ENCODE data around the gene TNIP2.
A peak's percentile ranks its signal among the peaks of the same experiment; 100 is the strongest.

Gene TNIP2

GRCh38 chr4:2794486-2795299, 38.6 kb upstream of the TNIP2 start:
- peak overlapping the region; percentile 83 for H3K27ac ChIP-seq
- DNase-seq (ENCODE audit: low read depth, low spot score): no peak

- DNase-seq (ENCODE audit: low read depth, low spot score): no peak
- peak overlapping the region; percentile 83 for H3K27ac ChIP-seq
Observed at GRCh38 chr4:2793586-2794485, 37.7 kb upstream of the TNIP2 start.

GRCh38 chr4:2792711-2793585, 36.8 kb upstream of the TNIP2 start, which contains the start of gene SH3BP2:
SH3BP2 (plus strand) TSS chr4:2793085; CDS start chr4:2820618, 27,533 bp downstream.
- H3K27ac ChIP-seq: peak within 1 kb of the TSS; percentile 83
- DNase-seq (ENCODE audit: low read depth, low spot score): no peak

GRCh38 chr4:2792396-2792710, 36.2 kb upstream of the TNIP2 start:
- H3K27ac ChIP-seq: no peak overlapping the region
- no peak for DNase-seq (ENCODE audit: low read depth, low spot score)

GRCh38 chr4:2791518-2792395, 35.6 kb upstream of the TNIP2 start:
- no peak overlapping the region for H3K27ac ChIP-seq
- DNase-seq (ENCODE audit: low read depth, low spot score): no peak

- DNase-seq (ENCODE audit: low read depth, low spot score): no peak
- no peak overlapping the region for H3K27ac ChIP-seq
Observed at GRCh38 chr4:2790583-2791517, 34.7 kb upstream of the TNIP2 start.

- no peak overlapping the region for H3K27ac ChIP-seq
- no peak for DNase-seq (ENCODE audit: low read depth, low spot score)
Observed at GRCh38 chr4:2789793-2790582, 33.9 kb upstream of the TNIP2 start.

- DNase-seq (ENCODE audit: low read depth, low spot score): no peak
- H3K27ac ChIP-seq: no peak overlapping the region
Observed at GRCh38 chr4:2789351-2789750, 33.2 kb upstream of the TNIP2 start.

GRCh38 chr4:2788532-2789103, 32.5 kb upstream of the TNIP2 start:
- H3K27ac ChIP-seq: no peak overlapping the region
- DNase-seq (ENCODE audit: low read depth, low spot score): no peak

GRCh38 chr4:2788101-2788500, 32.0 kb upstream of the TNIP2 start:
- no peak for DNase-seq (ENCODE audit: low read depth, low spot score)
- H3K27ac ChIP-seq: no peak overlapping the region

- H3K27ac ChIP-seq: no peak overlapping the region
Observed at GRCh38 chr4:2787230-2788100, 31.3 kb upstream of the TNIP2 start.

GRCh38 chr4:2786794-2787229, 30.7 kb upstream of the TNIP2 start:
- no peak overlapping the region for H3K27ac ChIP-seq
- no peak for DNase-seq (ENCODE audit: low read depth, low spot score)

More at GRCh38 chr4:2787230-2788100, 31.3 kb upstream of the TNIP2 start:
- DNase-seq (ENCODE audit: low read depth, low spot score): no peak

GRCh38 chr4:2786152-2786671, 30.1 kb upstream of the TNIP2 start:
- DNase-seq (ENCODE audit: low read depth, low spot score): no peak
- H3K27ac ChIP-seq: no peak overlapping the region

- no peak for DNase-seq (ENCODE audit: low read depth, low spot score)
- H3K27ac ChIP-seq: no peak overlapping the region
Observed at GRCh38 chr4:2785613-2786012, 29.5 kb upstream of the TNIP2 start.

- DNase-seq (ENCODE audit: low read depth, low spot score): no peak
- H3K27ac ChIP-seq: no peak overlapping the region
Observed at GRCh38 chr4:2783790-2784189, 27.7 kb upstream of the TNIP2 start.

- H3K27ac ChIP-seq: no peak overlapping the region
- DNase-seq (ENCODE audit: low read depth, low spot score): no peak
Observed at GRCh38 chr4:2781911-2782310, 25.8 kb upstream of the TNIP2 start.
